ENCODE results near the gene ZSWIM6. TPM values are rescaled to one million over a fixed set of nuclear protein-coding genes. Genes with fewer than 3 reads are reported as not detected.

ZSWIM6 gene
- total and polyA plus RNA-seq, 2 experiments from 2014 or later, result 3.9 to 6.0 TPM

DNA sequence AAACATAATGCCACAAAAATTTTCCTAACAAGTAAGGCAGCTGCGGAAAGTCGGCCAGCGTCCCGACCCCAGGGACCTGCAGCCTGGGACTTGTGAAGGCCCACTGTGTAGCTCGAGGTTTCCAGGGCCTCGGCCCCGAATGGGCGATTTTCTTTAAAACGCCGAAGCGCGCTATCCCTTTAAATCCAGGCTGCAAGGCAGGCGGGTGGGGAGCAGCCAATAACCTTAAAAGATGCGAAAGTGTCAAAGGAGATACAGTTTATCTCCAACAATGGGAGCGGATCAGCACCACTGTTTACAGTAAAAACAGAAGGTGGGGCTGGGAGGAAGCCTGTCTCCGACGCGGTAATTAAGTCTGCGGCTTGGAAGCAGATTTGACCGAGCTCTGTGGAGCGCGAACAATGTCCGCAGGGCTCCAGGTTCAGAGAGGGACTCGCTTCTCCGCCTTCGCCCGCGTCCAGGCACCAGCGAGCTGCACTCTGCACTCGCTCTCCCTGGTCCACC lies 1.7 kb upstream of the ZSWIM6 start:
- H3K27ac Mint-ChIP-seq, result no peak overlapping the region
- H3K9me3 Mint-ChIP-seq, result peaks cover 3% of the 10 kb centered on the region; the same call in 2 of the 3 replicates
- H3K27me3 Mint-ChIP-seq (ENCODE audit: insufficient read depth, low read depth, poor library complexity), result peaks cover 56% of the 10 kb centered on the region
- Histone ChIP-seq H3K36me3 (ENCODE audit: insufficient read depth) (no peaks in the 10 kb centered on the region), H3K9me2 (ENCODE audit: insufficient read depth) (no peaks in the 10 kb centered on the region), H3K4me2 (peak overlapping the region; percentile 85), H3F3A (replicated peaks; ENCODE audit: low read depth) (0 out of 2 replicates have a peak, but pooled peaks cover 2% of the 10 kb centered on the region), H3K4me3 (peak overlapping the region; percentile 68), H4K20me1 (replicated peaks; ENCODE audit: insufficient read depth) (peaks cover 21% of the 10 kb centered on the region), H2AFZ (peak overlapping the region; percentile 78), H3K27me3 (ENCODE audit: insufficient read depth) (peaks cover 85% of the 10 kb centered on the region), H3K27ac (ENCODE audit: low read depth) (no peak overlapping the region), H3K4me1 (ENCODE audit: insufficient read depth) (peaks cover 27% of the 10 kb centered on the region), H3K79me2 (replicated peaks; ENCODE audit: insufficient read depth) (peaks cover 16% of the 10 kb centered on the region)
- peak; percentile 77 for DNase-seq (ENCODE audit: low spot score)
- peak overlapping the region; percentile 85 for H3K4me3 Mint-ChIP-seq
- ATAC-seq, result peak; percentile 6
- peaks cover 3% of the 10 kb centered on the region; the same call in 2 of the 3 replicates for H3K36me3 Mint-ChIP-seq (ENCODE audit: low read depth)
- TF ChIP-seq EZH2 (IDR thresholded peaks at IDR 0.05; ENCODE audit: low read depth, unreplicated experiment), result no peak
- no peak for TF ChIP-seq ETS1 (IDR thresholded peaks at IDR 0.05)
- no peak for TF ChIP-seq CTCF (conservative IDR thresholded peaks at IDR 0.05; ENCODE audit: low read depth in 2 of 2)
- TF ChIP-seq STAT1 (IDR thresholded peaks at IDR 0.05; ENCODE audit: unreplicated experiment), result no peak
- no peak for TF ChIP-seq EZH2phosphoT487 (IDR thresholded peaks at IDR 0.05; ENCODE audit: unreplicated experiment)
- no peak for TF ChIP-seq ZNF331 (CRISPR knock-in tag; IDR thresholded peaks at IDR 0.05; ENCODE audit: low read depth)
- TF ChIP-seq ZNF114 (CRISPR knock-in tag; IDR thresholded peaks at IDR 0.05), result no peak
- TF ChIP-seq, protein P1, sequence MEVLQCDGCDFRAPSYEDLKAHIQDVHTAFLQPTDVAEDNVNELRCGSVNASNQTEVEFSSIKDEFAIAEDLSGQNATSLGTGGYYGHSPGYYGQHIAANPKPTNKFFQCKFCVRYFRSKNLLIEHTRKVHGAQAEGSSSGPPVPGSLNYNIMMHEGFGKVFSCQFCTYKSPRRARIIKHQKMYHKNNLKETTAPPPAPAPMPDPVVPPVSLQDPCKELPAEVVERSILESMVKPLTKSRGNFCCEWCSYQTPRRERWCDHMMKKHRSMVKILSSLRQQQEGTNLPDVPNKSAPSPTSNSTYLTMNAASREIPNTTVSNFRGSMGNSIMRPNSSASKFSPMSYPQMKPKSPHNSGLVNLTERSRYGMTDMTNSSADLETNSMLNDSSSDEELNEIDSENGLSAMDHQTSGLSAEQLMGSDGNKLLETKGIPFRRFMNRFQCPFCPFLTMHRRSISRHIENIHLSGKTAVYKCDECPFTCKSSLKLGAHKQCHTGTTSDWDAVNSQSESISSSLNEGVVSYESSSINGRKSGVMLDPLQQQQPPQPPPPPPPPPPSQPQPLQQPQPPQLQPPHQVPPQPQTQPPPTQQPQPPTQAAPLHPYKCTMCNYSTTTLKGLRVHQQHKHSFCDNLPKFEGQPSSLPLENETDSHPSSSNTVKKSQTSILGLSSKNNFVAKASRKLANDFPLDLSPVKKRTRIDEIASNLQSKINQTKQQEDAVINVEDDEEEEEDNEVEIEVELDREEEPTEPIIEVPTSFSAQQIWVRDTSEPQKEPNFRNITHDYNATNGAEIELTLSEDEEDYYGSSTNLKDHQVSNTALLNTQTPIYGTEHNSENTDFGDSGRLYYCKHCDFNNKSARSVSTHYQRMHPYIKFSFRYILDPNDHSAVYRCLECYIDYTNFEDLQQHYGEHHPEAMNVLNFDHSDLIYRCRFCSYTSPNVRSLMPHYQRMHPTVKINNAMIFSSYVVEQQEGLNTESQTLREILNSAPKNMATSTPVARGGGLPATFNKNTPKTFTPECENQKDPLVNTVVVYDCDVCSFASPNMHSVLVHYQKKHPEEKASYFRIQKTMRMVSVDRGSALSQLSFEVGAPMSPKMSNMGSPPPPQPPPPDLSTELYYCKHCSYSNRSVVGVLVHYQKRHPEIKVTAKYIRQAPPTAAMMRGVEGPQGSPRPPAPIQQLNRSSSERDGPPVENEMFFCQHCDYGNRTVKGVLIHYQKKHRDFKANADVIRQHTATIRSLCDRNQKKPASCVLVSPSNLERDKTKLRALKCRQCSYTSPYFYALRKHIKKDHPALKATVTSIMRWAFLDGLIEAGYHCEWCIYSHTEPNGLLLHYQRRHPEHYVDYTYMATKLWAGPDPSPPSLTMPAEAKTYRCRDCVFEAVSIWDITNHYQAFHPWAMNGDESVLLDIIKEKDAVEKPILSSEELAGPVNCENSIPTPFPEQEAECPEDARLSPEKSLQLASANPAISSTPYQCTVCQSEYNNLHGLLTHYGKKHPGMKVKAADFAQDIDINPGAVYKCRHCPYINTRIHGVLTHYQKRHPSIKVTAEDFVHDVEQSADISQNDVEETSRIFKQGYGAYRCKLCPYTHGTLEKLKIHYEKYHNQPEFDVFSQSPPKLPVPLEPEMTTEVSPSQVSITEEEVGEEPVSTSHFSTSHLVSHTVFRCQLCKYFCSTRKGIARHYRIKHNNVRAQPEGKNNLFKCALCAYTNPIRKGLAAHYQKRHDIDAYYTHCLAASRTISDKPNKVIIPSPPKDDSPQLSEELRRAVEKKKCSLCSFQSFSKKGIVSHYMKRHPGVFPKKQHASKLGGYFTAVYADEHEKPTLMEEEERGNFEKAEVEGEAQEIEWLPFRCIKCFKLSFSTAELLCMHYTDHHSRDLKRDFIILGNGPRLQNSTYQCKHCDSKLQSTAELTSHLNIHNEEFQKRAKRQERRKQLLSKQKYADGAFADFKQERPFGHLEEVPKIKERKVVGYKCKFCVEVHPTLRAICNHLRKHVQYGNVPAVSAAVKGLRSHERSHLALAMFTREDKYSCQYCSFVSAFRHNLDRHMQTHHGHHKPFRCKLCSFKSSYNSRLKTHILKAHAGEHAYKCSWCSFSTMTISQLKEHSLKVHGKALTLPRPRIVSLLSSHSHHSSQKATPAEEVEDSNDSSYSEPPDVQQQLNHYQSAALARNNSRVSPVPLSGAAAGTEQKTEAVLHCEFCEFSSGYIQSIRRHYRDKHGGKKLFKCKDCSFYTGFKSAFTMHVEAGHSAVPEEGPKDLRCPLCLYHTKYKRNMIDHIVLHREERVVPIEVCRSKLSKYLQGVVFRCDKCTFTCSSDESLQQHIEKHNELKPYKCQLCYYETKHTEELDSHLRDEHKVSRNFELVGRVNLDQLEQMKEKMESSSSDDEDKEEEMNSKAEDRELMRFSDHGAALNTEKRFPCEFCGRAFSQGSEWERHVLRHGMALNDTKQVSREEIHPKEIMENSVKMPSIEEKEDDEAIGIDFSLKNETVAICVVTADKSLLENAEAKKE (CRISPR knock-in tag; IDR thresholded peaks at IDR 0.05), result no peak
- no peak for TF ChIP-seq NANOG (IDR thresholded peaks at IDR 0.05; ENCODE audit: borderline replicate concordance)
- no peak for TF ChIP-seq JUNB (IDR thresholded peaks at IDR 0.05; ENCODE audit: unreplicated experiment)
- TF ChIP-seq CREB1 (CRISPR knock-in tag; IDR thresholded peaks at IDR 0.05; ENCODE audit: low read depth), result no peak
- no peak for TF ChIP-seq POLR2AphosphoS5 (IDR thresholded peaks at IDR 0.05; ENCODE audit: low read depth)
- TF ChIP-seq, protein P2, sequence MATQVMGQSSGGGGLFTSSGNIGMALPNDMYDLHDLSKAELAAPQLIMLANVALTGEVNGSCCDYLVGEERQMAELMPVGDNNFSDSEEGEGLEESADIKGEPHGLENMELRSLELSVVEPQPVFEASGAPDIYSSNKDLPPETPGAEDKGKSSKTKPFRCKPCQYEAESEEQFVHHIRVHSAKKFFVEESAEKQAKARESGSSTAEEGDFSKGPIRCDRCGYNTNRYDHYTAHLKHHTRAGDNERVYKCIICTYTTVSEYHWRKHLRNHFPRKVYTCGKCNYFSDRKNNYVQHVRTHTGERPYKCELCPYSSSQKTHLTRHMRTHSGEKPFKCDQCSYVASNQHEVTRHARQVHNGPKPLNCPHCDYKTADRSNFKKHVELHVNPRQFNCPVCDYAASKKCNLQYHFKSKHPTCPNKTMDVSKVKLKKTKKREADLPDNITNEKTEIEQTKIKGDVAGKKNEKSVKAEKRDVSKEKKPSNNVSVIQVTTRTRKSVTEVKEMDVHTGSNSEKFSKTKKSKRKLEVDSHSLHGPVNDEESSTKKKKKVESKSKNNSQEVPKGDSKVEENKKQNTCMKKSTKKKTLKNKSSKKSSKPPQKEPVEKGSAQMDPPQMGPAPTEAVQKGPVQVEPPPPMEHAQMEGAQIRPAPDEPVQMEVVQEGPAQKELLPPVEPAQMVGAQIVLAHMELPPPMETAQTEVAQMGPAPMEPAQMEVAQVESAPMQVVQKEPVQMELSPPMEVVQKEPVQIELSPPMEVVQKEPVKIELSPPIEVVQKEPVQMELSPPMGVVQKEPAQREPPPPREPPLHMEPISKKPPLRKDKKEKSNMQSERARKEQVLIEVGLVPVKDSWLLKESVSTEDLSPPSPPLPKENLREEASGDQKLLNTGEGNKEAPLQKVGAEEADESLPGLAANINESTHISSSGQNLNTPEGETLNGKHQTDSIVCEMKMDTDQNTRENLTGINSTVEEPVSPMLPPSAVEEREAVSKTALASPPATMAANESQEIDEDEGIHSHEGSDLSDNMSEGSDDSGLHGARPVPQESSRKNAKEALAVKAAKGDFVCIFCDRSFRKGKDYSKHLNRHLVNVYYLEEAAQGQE (IDR thresholded peaks at IDR 0.05; ENCODE audit: unreplicated experiment), result no peak
- H3K4me1 Mint-ChIP-seq, result peaks cover 43% of the 10 kb centered on the region

All from GM23338 (cell line).